ENCODE results near the gene BOLA1.

DNA sequence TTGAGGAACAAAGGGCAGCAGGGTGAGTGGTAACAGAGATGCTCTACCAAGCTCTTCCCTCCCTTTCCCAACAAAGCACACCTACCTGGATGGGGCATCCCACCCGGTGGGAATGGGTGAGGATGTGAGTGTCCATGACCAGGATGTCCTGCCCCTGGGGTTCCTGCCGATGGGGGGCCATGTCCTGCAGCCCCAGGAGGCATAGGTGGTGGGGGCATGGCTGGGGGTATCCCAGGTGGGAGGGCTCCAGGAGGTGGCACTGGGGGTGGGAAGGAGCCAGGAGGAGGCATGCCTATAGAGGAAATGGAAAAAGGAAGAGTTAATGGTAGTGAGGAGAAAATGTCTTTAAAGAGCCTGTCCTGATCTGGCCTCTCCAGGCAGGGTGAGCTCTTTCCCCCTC lies 26.4 kb downstream of the BOLA1 start:
- TF ChIP-seq, protein P1, sequence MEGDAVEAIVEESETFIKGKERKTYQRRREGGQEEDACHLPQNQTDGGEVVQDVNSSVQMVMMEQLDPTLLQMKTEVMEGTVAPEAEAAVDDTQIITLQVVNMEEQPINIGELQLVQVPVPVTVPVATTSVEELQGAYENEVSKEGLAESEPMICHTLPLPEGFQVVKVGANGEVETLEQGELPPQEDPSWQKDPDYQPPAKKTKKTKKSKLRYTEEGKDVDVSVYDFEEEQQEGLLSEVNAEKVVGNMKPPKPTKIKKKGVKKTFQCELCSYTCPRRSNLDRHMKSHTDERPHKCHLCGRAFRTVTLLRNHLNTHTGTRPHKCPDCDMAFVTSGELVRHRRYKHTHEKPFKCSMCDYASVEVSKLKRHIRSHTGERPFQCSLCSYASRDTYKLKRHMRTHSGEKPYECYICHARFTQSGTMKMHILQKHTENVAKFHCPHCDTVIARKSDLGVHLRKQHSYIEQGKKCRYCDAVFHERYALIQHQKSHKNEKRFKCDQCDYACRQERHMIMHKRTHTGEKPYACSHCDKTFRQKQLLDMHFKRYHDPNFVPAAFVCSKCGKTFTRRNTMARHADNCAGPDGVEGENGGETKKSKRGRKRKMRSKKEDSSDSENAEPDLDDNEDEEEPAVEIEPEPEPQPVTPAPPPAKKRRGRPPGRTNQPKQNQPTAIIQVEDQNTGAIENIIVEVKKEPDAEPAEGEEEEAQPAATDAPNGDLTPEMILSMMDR (IDR thresholded peaks at IDR 0.05; ENCODE audit: insufficient read depth, low read length): no peak
- TF ChIP-seq POLR2AphosphoS5 (IDR thresholded peaks at IDR 0.05; ENCODE audit: low read depth): no peak
- no peak for TF ChIP-seq REST (IDR thresholded peaks at IDR 0.05; ENCODE audit: insufficient replicate concordance, low read depth)
- no peak for TF ChIP-seq SPI1 (IDR thresholded peaks at IDR 0.05; ENCODE audit: borderline replicate concordance, low read depth)
- no peak for TF ChIP-seq GABPA (IDR thresholded peaks at IDR 0.05; ENCODE audit: low read depth)

Data from HL-60 (cell line).